ENCODE measurements around the gene CPLX1.

DNA sequence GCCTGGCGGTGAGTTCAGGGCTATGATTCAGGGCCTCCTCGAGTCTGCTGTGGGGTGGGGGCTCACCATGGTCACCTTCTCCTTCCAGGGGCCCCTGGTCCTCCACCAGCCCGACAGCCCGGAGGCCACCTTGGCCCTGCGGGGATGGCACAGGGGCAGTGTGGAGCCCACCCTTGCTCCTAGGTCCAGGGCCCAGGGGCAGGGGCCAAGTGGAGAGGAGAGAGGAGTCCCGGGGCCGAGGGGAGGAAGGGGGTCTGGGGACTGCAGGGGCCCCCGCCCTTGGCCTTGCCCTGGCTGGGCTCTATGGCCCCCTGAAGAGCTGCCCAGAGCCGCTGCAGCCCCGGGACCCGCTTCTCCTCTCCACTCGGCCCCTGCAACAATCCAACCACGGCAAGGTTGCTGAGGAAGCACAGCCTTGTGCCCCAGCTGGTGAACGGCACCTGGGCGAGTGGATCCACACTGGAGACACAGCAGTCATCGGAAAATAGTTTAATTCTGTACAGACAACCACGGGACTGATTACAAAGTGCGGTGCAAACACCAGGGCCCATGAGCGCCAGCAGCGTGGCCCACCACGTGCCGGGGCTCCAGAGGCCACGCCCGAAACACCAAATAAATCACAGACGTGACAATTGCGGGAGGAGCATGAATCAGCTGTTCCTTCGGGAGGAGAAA lies 23.0 kb upstream of the CPLX1 start:
- TF ChIP-seq POLR2A (IDR thresholded peaks at IDR 0.05; ENCODE audit: low read depth, low read length), result no peak
- TF ChIP-seq TAF1 (IDR thresholded peaks at IDR 0.05; ENCODE audit: low read depth, low read length), result no peak
- no peak for TF ChIP-seq POLR2AphosphoS5 (IDR thresholded peaks at IDR 0.05; ENCODE audit: low read depth, low read length)
- no peak for TF ChIP-seq SPI1 (IDR thresholded peaks at IDR 0.05; ENCODE audit: low read depth, low read length)

Data from GM12891 (cell line).